HG02759 (cell line): ENCODE measurements around the gene PYROXD2.

Source experiments
- ATAC-seq: cut with Tn5 transposase; IDR thresholded peaks from one replicate; pipeline ENCODE4 v1.9.1; 2021; ENCODE audit warnings: mild to moderate bottlenecking, moderate library complexity; ENCODE audit not compliant: unreplicated experiment

Gene PYROXD2

DNA sequence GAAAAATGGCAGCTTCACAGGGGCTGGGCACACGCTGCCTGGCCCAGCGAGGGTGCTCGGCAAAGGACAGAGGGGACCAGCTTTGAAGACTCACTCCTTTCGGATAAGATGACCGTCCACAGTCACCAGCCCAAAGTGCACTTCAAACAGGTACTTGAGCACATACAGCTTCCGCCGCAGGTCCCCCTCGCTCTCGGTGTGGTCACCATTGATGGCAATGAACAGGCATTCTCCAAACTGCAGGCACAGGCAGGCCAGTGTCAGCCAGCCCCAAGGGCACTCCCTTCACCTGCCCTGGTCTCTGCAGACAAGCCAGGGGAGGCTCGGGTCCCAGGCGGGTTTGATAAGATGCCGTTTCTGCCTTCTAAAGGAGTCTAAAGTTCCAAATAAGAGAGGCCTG, 20.2 kb upstream of the PYROXD2 start:
- no peak for ATAC-seq

- ATAC-seq: no peak
Observed at GRCh38 chr10:98433881-98434732, 19.1 kb upstream of the PYROXD2 start.

DNA sequence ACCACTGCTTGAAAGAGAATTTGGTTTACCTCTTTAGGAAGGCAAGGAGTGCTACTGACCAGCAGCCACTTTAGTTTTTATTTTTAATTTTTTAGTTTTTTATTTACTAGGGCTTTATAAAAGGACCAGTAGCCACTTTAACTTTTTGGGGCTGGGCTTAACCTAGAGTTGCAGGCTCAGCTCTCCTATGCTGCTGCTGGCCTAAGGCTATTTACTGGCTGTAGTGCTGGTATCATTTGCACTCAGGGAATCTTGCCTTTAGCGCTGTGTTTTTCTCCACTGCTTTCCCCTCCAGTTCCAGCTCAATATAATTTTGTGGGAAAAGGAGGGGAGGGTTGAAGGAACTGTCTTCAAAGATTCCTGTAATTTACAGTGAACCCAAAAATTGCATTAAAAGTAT, 18.4 kb upstream of the PYROXD2 start:
- no peak for ATAC-seq

GRCh38 chr10:98432330-98432729, 17.3 kb upstream of the PYROXD2 start:
- ATAC-seq: no peak

GRCh38 chr10:98431016-98431415, 16.0 kb upstream of the PYROXD2 start:
- no peak for ATAC-seq

DNA sequence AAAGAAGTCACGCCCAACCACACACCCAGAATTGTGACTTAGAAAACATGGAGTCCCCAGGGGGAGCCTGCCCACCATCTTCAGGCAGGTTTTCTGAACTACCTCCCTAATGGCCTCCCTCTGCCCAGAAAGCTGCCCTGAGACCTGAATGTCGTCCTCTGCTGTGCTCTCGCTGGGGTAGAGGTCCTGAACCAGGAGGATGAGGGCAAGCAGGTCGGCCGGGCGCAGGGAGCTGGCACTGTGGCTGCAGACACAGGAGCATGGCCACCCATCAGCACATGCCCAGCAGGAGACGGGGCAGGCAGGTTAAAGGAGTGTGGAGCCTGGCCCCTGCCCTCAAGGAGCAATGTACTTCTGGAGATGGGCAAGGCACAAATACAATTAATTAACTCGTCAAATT, 15.4 kb upstream of the PYROXD2 start:
- no peak for ATAC-seq

GRCh38 chr10:98429320-98430072, 14.5 kb upstream of the PYROXD2 start:
- ATAC-seq: no peak

DNA sequence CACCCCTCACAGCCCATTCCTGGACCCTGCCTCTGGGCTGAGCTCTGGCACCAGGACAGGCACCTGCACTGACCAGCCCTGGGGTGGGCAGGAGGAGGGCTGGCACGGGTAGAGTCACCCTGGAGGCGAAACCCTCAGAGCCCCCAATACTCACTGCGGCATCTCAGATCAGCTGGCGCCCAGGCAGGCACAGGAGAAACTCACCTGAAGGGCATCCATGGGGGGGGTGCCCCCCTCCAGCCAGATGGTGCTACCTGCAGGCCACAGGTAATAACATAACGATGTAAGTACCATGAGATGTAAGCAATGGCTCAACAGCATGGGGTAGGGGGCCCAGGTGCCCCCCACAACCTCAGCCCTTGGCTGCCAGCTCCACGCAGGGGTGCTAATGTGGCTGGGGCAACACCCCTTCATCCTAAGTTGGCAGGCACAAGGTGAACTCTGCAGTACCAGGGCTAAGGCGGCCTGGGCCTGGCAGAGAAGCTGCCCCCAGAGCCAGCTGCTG, 12.1 kb upstream of the PYROXD2 start:
- ATAC-seq: no peak

DNA sequence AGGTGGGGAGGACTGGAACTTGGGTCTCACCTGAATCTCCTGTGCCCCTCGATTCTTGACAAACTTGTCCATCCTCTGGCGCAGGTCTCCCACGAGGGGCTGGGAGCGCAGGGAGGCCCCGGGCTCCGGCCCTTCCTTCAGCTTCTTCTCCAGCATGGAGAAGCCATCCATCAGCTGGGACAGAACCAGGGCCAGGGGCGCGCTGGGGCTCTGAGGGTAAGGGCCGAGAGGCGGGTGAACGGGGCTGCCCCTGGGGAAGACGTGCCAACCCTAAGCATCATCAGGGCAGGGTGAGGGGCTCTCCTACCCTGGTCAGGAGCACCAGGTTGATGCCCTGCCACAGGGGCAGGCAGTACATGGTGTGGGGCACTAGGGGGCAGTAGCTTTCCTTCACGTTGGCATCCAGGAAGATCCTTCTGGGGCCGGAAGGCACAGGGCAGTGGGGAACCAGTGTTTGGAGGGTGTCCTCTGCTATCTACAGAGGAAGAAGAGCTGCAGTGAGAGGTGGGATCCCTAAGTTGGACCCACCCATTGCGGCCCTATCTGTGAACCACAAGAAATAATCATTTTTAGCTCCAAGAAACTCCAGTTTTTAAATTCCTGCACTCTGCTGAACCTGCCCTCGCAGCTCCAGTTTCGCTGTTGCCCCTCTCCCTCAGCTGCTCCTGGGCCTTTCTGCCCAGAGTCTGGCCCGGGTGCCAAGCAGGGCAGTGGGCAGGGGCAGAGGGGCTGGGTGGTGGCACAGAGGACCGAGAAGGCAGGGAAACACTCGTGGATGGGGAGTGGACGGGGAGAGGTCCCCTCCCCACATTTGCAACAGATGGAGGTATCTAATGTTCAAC, 10.8 kb upstream of the PYROXD2 start:
- no peak for ATAC-seq

GRCh38 chr10:98424295-98425254, 9.6 kb upstream of the PYROXD2 start:
- ATAC-seq: no peak

GRCh38 chr10:98423691-98424120, 8.7 kb upstream of the PYROXD2 start:
- no peak for ATAC-seq

DNA sequence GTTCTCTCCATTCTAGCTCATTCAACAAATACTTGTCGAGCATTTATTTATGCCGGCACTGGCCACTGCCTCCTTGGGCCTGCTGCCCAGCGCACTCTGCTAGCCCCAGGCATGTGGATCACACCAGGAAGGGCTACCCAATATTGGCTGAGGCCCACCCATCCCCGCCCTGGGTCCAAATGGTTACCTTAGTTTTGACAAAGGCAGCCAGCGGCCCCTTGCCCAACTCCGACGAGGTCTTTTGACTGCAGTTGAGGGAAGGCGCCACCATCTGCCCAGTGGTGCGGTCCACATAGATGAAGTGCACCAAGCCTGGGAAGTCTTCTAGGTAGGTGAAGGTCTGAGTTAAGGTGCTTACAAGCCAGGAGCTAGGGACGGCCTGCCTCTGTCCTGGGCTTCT, 7.2 kb upstream of the PYROXD2 start:
- ATAC-seq: no peak

DNA sequence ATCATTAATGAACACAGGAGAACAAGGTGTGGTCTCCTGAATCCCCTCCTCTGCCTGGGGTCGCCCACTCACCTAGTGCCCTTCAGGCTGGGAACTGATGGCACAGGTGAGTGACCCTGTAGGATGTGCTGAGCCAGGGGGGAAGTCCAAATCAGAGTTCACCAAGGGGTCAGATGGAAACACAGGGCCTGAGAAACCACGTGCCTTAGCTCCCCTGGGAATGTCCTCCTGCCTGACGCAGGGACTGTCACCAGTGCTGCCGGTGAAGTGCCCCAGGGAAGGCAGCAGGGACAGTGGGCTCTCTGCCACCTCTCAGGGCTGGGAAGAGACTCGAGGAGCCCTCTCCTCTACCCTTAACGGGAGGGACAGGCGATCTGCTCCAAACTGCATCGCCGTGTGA, 5.8 kb upstream of the PYROXD2 start:
- ATAC-seq: no peak

DNA sequence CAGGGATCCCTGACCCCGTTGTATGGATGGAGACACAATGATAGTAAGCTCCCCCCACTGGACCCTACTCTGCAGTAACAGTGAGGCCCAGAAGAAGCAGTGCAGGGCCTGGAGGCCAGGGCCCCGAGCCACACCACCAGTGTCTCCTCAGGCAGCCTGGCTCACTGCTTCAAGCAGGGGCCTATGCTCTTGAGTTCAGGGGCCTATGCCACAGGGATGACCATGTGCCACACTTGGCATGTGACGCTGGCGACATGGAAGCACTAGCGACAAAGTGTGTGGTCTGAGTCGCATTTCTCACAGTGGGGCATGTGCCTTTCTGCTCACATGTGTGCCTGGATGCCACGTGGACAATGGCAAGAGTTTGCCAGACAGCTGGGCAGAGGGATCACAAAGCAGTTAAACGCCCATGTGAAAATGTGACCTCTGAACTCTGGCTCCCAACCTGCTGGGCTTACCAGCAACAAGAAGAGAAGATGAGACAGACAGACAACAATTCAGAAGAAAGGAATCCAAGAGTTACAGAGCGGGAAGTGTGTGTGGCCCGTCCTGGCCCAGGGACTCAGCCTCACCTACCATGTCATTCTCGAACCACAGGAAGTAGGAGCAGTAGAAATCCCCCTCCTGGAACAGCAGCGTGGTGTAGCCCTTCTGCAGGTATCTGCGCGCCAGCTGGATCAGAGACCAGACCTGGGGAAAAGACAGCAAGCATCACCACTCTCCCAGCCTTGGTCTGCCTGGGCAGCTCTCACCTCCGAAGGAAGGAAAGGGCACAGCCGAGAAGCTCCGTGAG, 4.7 kb upstream of the PYROXD2 start:
- no peak for ATAC-seq

DNA sequence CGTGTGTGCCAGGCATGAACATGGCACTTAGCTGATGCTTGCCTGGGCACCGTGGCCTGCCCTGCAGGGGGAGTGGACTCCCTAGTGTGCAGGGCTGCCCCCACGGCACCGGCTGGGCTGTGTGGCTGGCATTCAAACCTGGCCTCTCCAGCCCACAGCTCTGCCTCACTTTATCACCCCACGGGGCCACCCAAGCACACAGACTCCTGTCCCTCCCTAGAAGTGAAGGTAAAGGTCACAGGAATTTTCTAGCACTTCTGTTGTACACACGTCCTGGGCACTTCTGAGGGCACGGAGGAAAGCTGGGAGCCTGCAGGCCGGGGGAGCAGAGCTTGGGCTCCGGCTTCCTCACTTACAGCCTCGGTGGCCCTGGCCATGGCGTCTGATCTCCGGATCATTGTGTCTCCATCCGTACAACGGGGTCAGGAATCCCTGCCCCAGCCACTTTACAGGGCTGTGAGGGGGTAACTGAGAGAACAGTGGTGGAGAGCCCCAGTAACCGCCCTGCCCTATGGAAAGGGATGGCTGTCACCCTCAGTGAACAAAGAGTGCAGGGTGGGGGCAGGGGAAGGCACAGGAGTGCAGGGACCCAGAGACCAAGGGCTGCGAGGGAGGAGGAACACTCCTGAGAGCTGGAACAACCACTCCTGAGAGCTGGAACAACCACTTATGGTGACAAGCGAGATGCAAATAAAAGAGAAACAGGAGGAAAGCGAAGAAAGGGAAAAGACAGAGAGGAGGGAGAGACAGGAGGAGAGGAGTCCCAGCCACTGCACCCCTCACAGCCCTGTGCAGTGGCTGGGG, 3.9 kb upstream of the PYROXD2 start:
- ATAC-seq: no peak

GRCh38 chr10:98417973-98418664, 3.1 kb upstream of the PYROXD2 start:
- no peak for ATAC-seq

- no peak for ATAC-seq
Observed at GRCh38 chr10:98417481-98417959, 2.5 kb upstream of the PYROXD2 start.
